NCI-H2107 treated with DMSO at 0.1 percent for 48 hours (cell line): ENCODE measurements around the gene TP63.

Experiments
- DNase-seq: peaks from one replicate; lab custom pipeline; 2025; ENCODE audit not compliant: unreplicated experiment; lab: John Stamatoyannopoulos, UW

Gene TP63

GRCh38 chr3:189683546-189684255 is 52.5 kb downstream of the TP63 start:
- no peak for DNase-seq

GRCh38 chr3:189684317-189684716 is 53.1 kb downstream of the TP63 start:
- DNase-seq: no peak

GRCh38 chr3:189685291-189685690 is 54.1 kb downstream of the TP63 start:
- no peak for DNase-seq

GRCh38 chr3:189685860-189686259 is 54.7 kb downstream of the TP63 start:
- DNase-seq: no peak

- no peak for DNase-seq
These were observed 56.3 kb downstream of the TP63 start for GRCh38 chr3:189687475-189687874.

- DNase-seq: no peak
These were observed 57.1 kb downstream of the TP63 start for GRCh38 chr3:189688262-189688661.

GRCh38 chr3:189689625-189690024 is 58.4 kb downstream of the TP63 start:
- DNase-seq: no peak

GRCh38 chr3:189690237-189690636 is 59.0 kb downstream of the TP63 start:
- DNase-seq: no peak

GRCh38 chr3:189690672-189691071 is 59.5 kb downstream of the TP63 start:
- DNase-seq: no peak

GRCh38 chr3:189695400-189695799 is 64.2 kb downstream of the TP63 start:
- DNase-seq: no peak

GRCh38 chr3:189698811-189699210 is 67.6 kb downstream of the TP63 start:
- no peak for DNase-seq

GRCh38 chr3:189699885-189700284 is 68.7 kb downstream of the TP63 start:
- no peak for DNase-seq

- no peak for DNase-seq
These were observed 71.0 kb downstream of the TP63 start for GRCh38 chr3:189702066-189702646.

GRCh38 chr3:189703865-189704264 is 72.7 kb downstream of the TP63 start:
- DNase-seq: no peak

GRCh38 chr3:189708375-189708774 is 77.2 kb downstream of the TP63 start:
- no peak for DNase-seq

GRCh38 chr3:189710620-189711402 is 79.6 kb downstream of the TP63 start:
- DNase-seq: no peak

GRCh38 chr3:189712906-189713483 is 81.8 kb downstream of the TP63 start:
- DNase-seq: no peak

- no peak for DNase-seq
These were observed 84.1 kb downstream of the TP63 start for GRCh38 chr3:189714991-189715961.

GRCh38 chr3:189718215-189718614 is 87.0 kb downstream of the TP63 start:
- no peak for DNase-seq

GRCh38 chr3:189720736-189721417 is 89.7 kb downstream of the TP63 start:
- no peak for DNase-seq
